IMR-90 (cell line): ENCODE results near the gene MTA1. TPM values are rescaled to one million over a fixed set of nuclear protein-coding genes. Genes with fewer than 3 reads are reported as not detected.
A peak's percentile ranks its signal among the peaks of the same experiment; 100 is the strongest.

Experiments
- ATAC-seq: fragments of 200-7000 bp; cut with Tn5 transposase; 2 replicates; pipeline ENCODE4 v1.9.1; 2020; ENCODE audit warnings: low read depth, mild to moderate bottlenecking, moderate library complexity
- BruUV-seq: library from RNA; stranded (reverse); fragments of 400-500 nt; replicated peaks from 2 replicates; lab custom pipeline; 2021; lab: Mats Ljungman, UMichigan
- CTCF ChIA-PET: fragments of 300-600 bp; formaldehyde crosslinking; extraction: SDS; loops from one replicate; lab custom pipeline; 2021; ENCODE audit warnings: antibody characterized with exemption; lab: Yijun Ruan, JAX
- POLR2A ChIA-PET: fragments of 300-600 bp; sonication (Branson Sonifier 250); formaldehyde crosslinking; loops from one replicate; lab custom pipeline; 2022; ENCODE audit warnings: antibody characterized with exemption; ENCODE audit not compliant: unreplicated experiment; lab: Charles Lee
- DNase-seq: peaks from one replicate; pipeline ENCODE4 v3.0.0; 2013
- H2AFZ ChIP-seq: replicated peaks from 2 replicates; pipeline ENCODE3; 2013; ENCODE audit warnings: low read length, mild to moderate bottlenecking; ENCODE audit not compliant: poor library complexity
- H2AK5ac ChIP-seq: 2 replicates; pipeline ENCODE4 v1.6.1; 2013; ENCODE audit warnings: low read depth, low read length, inconsistent platforms
- H2AK9ac ChIP-seq: replicated peaks from 2 replicates; pipeline ENCODE3; 2013; ENCODE audit warnings: mild to moderate bottlenecking, low read depth, low read length, moderate library complexity; ENCODE audit not compliant: poor library complexity
- H2BK120ac ChIP-seq: 2 replicates; pipeline ENCODE4 v1.6.1; 2013; ENCODE audit warnings: low read depth, low read length, inconsistent platforms
- H2BK15ac ChIP-seq: 3 replicates; pipeline ENCODE4 v1.6.1; 2013; ENCODE audit warnings: low read depth, low read length, inconsistent platforms
- H2BK20ac ChIP-seq: 2 replicates; pipeline ENCODE4 v1.6.1; 2013; ENCODE audit warnings: low read depth, mild to moderate bottlenecking, inconsistent platforms, low read length, moderate library complexity
- H2BK5ac ChIP-seq: 2 replicates; pipeline ENCODE4 v1.6.1; 2013; ENCODE audit warnings: mild to moderate bottlenecking, low read depth, low read length, inconsistent platforms; ENCODE audit not compliant: poor library complexity, severe bottlenecking
- H3K14ac ChIP-seq: replicated peaks from 2 replicates; pipeline ENCODE4 v1.6.1; 2013; ENCODE audit warnings: low read depth, low read length, inconsistent platforms
- H3K18ac ChIP-seq: 2 replicates; pipeline ENCODE4 v1.6.1; 2013; ENCODE audit warnings: low read depth, low read length, control low read depth
- H3K23ac ChIP-seq: 2 replicates; pipeline ENCODE4 v1.6.1; 2013; ENCODE audit warnings: low read depth, low read length, inconsistent platforms
- H3K27ac ChIP-seq: 2 replicates; pipeline ENCODE4 v1.5.1; 2013; ENCODE audit warnings: mild to moderate bottlenecking, control low read depth, low read length; ENCODE audit not compliant: insufficient read depth
- H3K27me3 ChIP-seq: 2 replicates; pipeline ENCODE4 v1.6.1; 2013; ENCODE audit warnings: low read length; ENCODE audit not compliant: control insufficient read depth, insufficient read depth
- H3K36me3 ChIP-seq: 2 replicates; pipeline ENCODE4 v1.6.1; 2013; ENCODE audit warnings: low read length, mixed read lengths; ENCODE audit not compliant: control insufficient read depth, insufficient read depth
- H3K4ac ChIP-seq: 2 replicates; pipeline ENCODE4 v1.6.1; 2013; ENCODE audit warnings: low read depth, low read length, inconsistent platforms
- H3K4me1 ChIP-seq: 2 replicates; pipeline ENCODE4 v1.6.1; 2013; ENCODE audit warnings: low read length, mixed read lengths; ENCODE audit not compliant: control insufficient read depth, insufficient read depth
- H3K4me2 ChIP-seq: 2 replicates; pipeline ENCODE4 v1.6.1; 2013; ENCODE audit warnings: low read depth, mild to moderate bottlenecking, control low read depth, low read length, moderate library complexity
- H3K4me3 ChIP-seq: 2 replicates; pipeline ENCODE4 v1.5.1; 2013; ENCODE audit warnings: low read depth, mild to moderate bottlenecking, control low read depth, low read length, moderate library complexity; ENCODE audit not compliant: insufficient read depth
- H3K56ac ChIP-seq: 2 replicates; pipeline ENCODE4 v1.6.1; 2013; ENCODE audit warnings: low read length, inconsistent platforms; ENCODE audit not compliant: insufficient read depth; ENCODE audit errors: extremely low read depth
- H3K79me1 ChIP-seq, 2 experiments: 2 replicates each; pipeline ENCODE4 v1.6.1; 2013; ENCODE audit warnings: low read length in 2 of 2, inconsistent platforms in 1 of 2, low read depth in 1 of 2
- H3K9ac ChIP-seq: 2 replicates; pipeline ENCODE4 v1.6.1; 2013; ENCODE audit warnings: low read depth, low read length, control low read depth
- H3K9me1 ChIP-seq: 2 replicates; pipeline ENCODE4 v1.6.1; 2013; ENCODE audit warnings: low read length, inconsistent platforms; ENCODE audit not compliant: insufficient read depth
- H3K9me3 ChIP-seq: 2 replicates; pipeline ENCODE4 v1.6.1; 2013; ENCODE audit warnings: low read length; ENCODE audit not compliant: control insufficient read depth, insufficient read depth
- H4K20me1 ChIP-seq: 2 replicates; pipeline ENCODE4 v1.6.1; 2013; ENCODE audit warnings: low read length, inconsistent platforms; ENCODE audit not compliant: insufficient read depth
- H4K5ac ChIP-seq: 2 replicates; pipeline ENCODE4 v1.6.1; 2013; ENCODE audit warnings: mild to moderate bottlenecking, low read depth, low read length, control low read depth
- H4K8ac ChIP-seq, 2 experiments: 2 replicates each; pipeline ENCODE4 v1.6.1; 2013; ENCODE audit warnings: low read depth in 2 of 2, low read length in 2 of 2, control low read depth in 1 of 2, inconsistent platforms in 1 of 2
- H4K91ac ChIP-seq: 2 replicates; pipeline ENCODE4 v1.6.1; 2013; ENCODE audit warnings: low read depth, low read length, inconsistent platforms; ENCODE audit not compliant: insufficient read depth
- BHLHE40 ChIP-seq: fragments of 150-350 bp; IDR thresholded peaks from 2 replicates; pipeline ENCODE4 v1.6.1; 2016; ENCODE audit warnings: mild to moderate bottlenecking, low read depth, low read length
- CEBPB ChIP-seq: IDR thresholded peaks from 2 replicates; pipeline ENCODE4 v1.6.1; 2012; ENCODE audit warnings: low read depth, low read length, improper control_type of control experiment
- ELK1 ChIP-seq: fragments of 150-350 bp; IDR thresholded peaks from 2 replicates; pipeline ENCODE4 v1.6.1; 2016; ENCODE audit warnings: low read depth, mild to moderate bottlenecking, low read length, moderate library complexity, borderline replicate concordance
- FOS ChIP-seq: fragments of 150-350 bp; IDR thresholded peaks from 2 replicates; pipeline ENCODE4 v1.6.1; 2016; ENCODE audit warnings: low read depth, low read length
- MAFK ChIP-seq: IDR thresholded peaks from 2 replicates; pipeline ENCODE4 v1.6.1; 2012; ENCODE audit warnings: low read depth, low read length, improper control_type of control experiment
- MXI1 ChIP-seq: IDR thresholded peaks from 2 replicates; pipeline ENCODE4 v1.6.1; 2012; ENCODE audit warnings: low read depth, mild to moderate bottlenecking, low read length, moderate library complexity, borderline replicate concordance
- NFE2L2 ChIP-seq: fragments of 150-350 bp; IDR thresholded peaks from 2 replicates; pipeline ENCODE4 v1.6.1; 2016; ENCODE audit warnings: low read depth, mild to moderate bottlenecking, low read length
- RAD21 ChIP-seq: IDR thresholded peaks from 2 replicates; pipeline ENCODE4 v1.6.1; 2012; ENCODE audit warnings: low read length, improper control_type of control experiment
- RCOR1 ChIP-seq: IDR thresholded peaks from 2 replicates; pipeline ENCODE4 v1.6.1; 2012; ENCODE audit warnings: mild to moderate bottlenecking, low read length, improper control_type of control experiment; ENCODE audit not compliant: insufficient replicate concordance
- SMC3 ChIP-seq: fragments of 150-350 bp; IDR thresholded peaks from 2 replicates; pipeline ENCODE4 v1.6.1; 2016; ENCODE audit warnings: low read depth, mild to moderate bottlenecking, antibody characterized with exemption, low read length, moderate library complexity
- USF2 ChIP-seq: fragments of 150-350 bp; IDR thresholded peaks from 2 replicates; pipeline ENCODE4 v1.6.1; 2017; ENCODE audit warnings: mild to moderate bottlenecking, antibody characterized with exemption, low read length, low read depth
- WGBS, 2 experiments: methylation state at CpG; one replicate each; pipeline versions ENCODE4 v1.1.5 to v1.1.7; 2013; ENCODE audit warnings: missing lambda C conversion rate in 2 of 2; ENCODE audit not compliant: insufficient read length in 1 of 2; ENCODE audit errors: extremely low coverage in 2 of 2; 5-methylcytosine and 5-hydroxymethylcytosine counted together
- dilution Hi-C: fragments of 300-500 bp; cut with HindIII; formaldehyde crosslinking; loops from one replicate; pipeline ENCODE4 v1.14.3; 2018; ENCODE audit warnings: low sequenced_read_pairs; ENCODE audit not compliant: unreplicated experiment
- in situ Hi-C: fragments of 300-500 bp; cut with MboI; formaldehyde crosslinking; loops from 3 replicates; pipeline ENCODE4 v1.14.3; 2019; ENCODE audit warnings: low sequenced_read_pairs, inconsistent platforms, mixed read lengths
- intact Hi-C: fragments of 100-400 bp; cut with micrococcal nuclease; formaldehyde crosslinking; loops from 2 replicates; pipeline ENCODE4 v1.10.0; 2022
- polyA plus RNA-seq, 3 experiments: library from polyadenylated mRNA; depleted of rRNA; stranded (reverse); fragments of >200 nt; gene quantifications; 2 replicates each; pipeline ENCODE4 v1.2.3, GENCODE V29; 2012; ENCODE audit warnings: low replicate concordance in 1 of 3
- total RNA-seq: library from RNA; depleted of rRNA; stranded (reverse); fragments of >200 nt; gene quantifications from 2 replicates; pipeline ENCODE4 v1.2.3, GENCODE V29; 2012
- TF ChIP-seq, protein P1 (sequence below): conservative IDR thresholded peaks from 2 replicates; pipeline ENCODE4 v1.5.1; 2012; ENCODE audit warnings: mild to moderate bottlenecking, low read depth, low read length, improper control_type of control experiment

Gene MTA1
- total and polyA plus RNA-seq, 2 of the 4 experiments (the other 2 are of a cell fraction), result 21.5 to 61.6 TPM

DNA sequence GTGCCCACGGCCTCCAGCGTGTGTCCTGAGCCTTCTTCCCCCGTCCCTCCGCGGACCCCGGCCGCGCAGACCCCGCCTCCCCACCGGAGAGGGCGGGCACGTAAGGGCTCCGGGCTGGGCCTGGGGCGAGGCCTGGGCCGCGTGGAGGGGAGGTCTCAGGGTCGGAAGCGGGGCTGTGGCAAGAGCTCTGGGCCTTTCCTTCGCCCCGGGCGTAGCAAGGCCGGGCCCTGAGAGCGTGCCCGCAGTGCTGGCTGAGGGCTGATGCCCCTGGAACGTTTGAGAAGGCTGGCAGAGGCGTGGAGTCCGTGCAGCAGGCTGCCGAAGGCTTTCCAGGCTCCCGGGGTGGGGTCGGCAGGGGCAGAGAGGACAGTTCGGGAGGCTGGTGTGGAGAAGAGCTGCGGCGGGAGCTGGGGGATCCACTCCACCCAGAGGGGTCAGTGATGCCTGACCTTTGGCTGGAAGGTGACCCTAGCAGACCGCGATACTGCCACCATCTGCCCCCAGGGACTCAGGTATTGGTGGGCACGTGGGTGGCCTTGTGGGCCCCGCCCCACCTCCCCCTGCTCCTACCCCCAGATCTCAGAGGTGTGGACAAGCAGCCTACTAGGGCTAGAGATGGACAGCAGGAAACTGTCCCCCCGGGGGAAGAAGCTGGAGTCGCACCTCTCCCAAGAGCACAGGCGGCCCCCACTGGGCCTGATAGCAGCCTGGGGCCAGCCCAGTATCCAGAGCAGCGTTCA, 20.7 kb upstream of the MTA1 start:
- Histone ChIP-seq H3K4me3 (peak overlapping the region; percentile 90), H3K9ac (peak overlapping the region; percentile 82), H2AK9ac (peak overlapping the region; percentile 100), H3K23ac (peak overlapping the region; percentile 59), H3K9me1 (no peaks in the 10 kb centered on the region), H2AFZ (peak overlapping the region; percentile 99), H3K27ac (peak overlapping the region; percentile 97), H3K27me3 (no peaks in the 10 kb centered on the region), H3K4me1 (peaks cover 5% of the 10 kb centered on the region; the same call in 1 of the 2 replicates), H3K56ac (peak overlapping the region; percentile 57), H3K9me3 (peaks cover 9% of the 10 kb centered on the region), H3K18ac (peak overlapping the region; percentile 3; the same call in 1 of the 2 replicates), H4K91ac (no peak overlapping the region; the same call in none of the 2 replicates), H3K79me1 (peaks cover 22 to 30% of the 10 kb centered on the region in 2 experiments), H4K20me1 (no peaks in the 10 kb centered on the region), H2BK20ac (no peak overlapping the region), H3K4ac (peak overlapping the region; percentile 91), H2AK5ac (peak overlapping the region; percentile 84), H4K8ac (peak overlapping the region; percentile 88 to 93), H3K36me3 (peaks cover 14% of the 10 kb centered on the region), H2BK120ac (no peak overlapping the region), H2BK5ac (peak overlapping the region; percentile 60), H3K4me2 (peak overlapping the region; percentile 96), H2BK15ac (no peak overlapping the region; the same call in 2 of the 3 replicates), H4K5ac (peak overlapping the region; percentile 80), H3K14ac (peak overlapping the region; percentile 91)
- ATAC-seq (peak; percentile 53), DNase-seq (peak; percentile 11)
- POLR2A ChIA-PET, result no interaction called here
- BruUV-seq, result no TSS peak
- 76% methylated on average over 17 of the region's 41 CpGs; no CpG with 5 or more reads in 1 of the 2 experiments for WGBS, 2 experiments
- CTCF ChIA-PET, result no interaction called here
- TF ChIP-seq CEBPB, result no peak
- TF ChIP-seq, protein P1, sequence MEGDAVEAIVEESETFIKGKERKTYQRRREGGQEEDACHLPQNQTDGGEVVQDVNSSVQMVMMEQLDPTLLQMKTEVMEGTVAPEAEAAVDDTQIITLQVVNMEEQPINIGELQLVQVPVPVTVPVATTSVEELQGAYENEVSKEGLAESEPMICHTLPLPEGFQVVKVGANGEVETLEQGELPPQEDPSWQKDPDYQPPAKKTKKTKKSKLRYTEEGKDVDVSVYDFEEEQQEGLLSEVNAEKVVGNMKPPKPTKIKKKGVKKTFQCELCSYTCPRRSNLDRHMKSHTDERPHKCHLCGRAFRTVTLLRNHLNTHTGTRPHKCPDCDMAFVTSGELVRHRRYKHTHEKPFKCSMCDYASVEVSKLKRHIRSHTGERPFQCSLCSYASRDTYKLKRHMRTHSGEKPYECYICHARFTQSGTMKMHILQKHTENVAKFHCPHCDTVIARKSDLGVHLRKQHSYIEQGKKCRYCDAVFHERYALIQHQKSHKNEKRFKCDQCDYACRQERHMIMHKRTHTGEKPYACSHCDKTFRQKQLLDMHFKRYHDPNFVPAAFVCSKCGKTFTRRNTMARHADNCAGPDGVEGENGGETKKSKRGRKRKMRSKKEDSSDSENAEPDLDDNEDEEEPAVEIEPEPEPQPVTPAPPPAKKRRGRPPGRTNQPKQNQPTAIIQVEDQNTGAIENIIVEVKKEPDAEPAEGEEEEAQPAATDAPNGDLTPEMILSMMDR, result no peak
- TF ChIP-seq RCOR1, result no peak
- TF ChIP-seq USF2, result no peak
- TF ChIP-seq RAD21, result no peak
- no peak for TF ChIP-seq MAFK
- no peak for TF ChIP-seq FOS
- no peak for TF ChIP-seq NFE2L2
- TF ChIP-seq BHLHE40, result no peak
- TF ChIP-seq ELK1, result no peak
- no peak for TF ChIP-seq MXI1
- TF ChIP-seq SMC3, result no peak
- intact Hi-C loops (no loop called here), in situ Hi-C loops (no loop called here), dilution Hi-C loops (no loop called here)
